Measurements from ENCODE around the gene PREP.

PREP gene

GRCh38 chr6:105304366-105304765 is 98.5 kb downstream of the PREP start:
- no peak for DNase-seq

DNA sequence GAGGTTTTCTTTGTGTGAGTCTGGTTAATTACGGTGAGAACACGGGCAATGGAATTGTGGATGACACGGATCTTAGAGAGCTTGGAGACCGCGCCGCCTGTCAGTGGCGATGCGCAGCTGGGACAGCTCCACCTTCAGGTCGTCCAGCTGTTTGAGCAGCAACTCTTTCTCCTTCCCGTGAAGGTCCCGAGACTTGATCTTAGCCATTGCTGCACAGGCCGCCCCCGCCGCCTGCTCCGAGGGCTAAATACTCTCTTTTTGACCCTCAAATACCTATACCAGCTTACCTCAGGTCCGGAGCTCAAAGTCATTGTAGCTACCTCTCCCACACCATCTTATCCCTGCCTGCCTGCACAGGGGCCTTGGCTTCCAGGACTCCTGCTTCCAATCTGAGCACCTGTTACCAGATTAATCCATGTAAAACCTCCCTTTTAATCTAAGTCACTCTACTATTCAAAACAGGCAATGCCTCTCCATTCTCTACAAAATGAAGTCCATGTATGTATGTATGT is 100.2 kb downstream of the PREP start:
- no peak for DNase-seq

GRCh38 chr6:105301756-105302616 is 100.9 kb downstream of the PREP start:
- no peak for DNase-seq

DNA sequence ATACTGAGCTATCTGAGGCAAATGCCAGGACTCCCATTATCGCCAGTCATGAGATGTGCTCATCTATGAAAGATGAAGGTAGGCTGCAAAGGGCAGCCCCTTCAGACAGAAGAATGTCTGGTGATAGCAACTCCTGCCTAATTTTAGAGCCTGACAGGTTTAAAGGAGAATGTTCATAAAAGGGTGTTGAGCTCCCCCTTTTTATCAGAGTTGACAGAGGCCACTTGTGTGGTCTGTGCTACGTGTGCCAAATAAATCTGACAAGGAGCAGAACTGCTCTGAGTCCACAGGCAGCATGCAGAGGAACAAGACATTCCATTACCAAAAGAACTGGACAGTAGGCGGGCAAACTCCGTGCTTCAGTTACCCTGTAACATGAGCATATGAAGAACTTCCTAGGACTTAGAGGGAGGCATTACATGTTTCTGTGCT is 101.8 kb downstream of the PREP start:
- DNase-seq = no peak

GRCh38 chr6:105300090-105300489 is 102.8 kb downstream of the PREP start:
- DNase-seq = no peak

DNA sequence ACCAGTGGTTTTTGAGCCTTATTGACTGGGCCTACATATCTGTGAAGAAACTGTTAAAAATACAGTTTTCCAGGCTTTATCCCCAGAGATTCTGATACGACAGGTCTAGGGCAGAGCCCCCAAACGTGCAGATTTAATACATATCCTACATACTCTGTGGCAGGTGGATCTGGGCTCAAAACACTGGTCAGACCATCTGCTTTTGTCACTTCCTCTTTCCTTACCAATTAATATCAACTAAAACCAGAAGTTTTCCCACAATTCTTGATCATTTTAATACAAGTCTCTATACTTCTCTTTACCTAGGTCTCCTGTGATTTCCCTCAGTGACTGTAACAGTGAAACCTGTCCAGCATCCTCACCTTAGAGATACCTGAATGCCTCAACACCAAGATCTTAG is 108.8 kb downstream of the PREP start:
- DNase-seq = no peak

- no peak for DNase-seq
These were observed 110.1 kb downstream of the PREP start for GRCh38 chr6:105292689-105293339.

GRCh38 chr6:105291525-105291924 is 111.4 kb downstream of the PREP start:
- no peak for DNase-seq

GRCh38 chr6:105282631-105283585 is 120.0 kb downstream of the PREP start:
- no peak for DNase-seq

GRCh38 chr6:105280033-105280432 is 122.8 kb downstream of the PREP start:
- no peak for DNase-seq

- no peak for DNase-seq
These were observed 123.4 kb downstream of the PREP start for GRCh38 chr6:105279463-105279862.

DNA sequence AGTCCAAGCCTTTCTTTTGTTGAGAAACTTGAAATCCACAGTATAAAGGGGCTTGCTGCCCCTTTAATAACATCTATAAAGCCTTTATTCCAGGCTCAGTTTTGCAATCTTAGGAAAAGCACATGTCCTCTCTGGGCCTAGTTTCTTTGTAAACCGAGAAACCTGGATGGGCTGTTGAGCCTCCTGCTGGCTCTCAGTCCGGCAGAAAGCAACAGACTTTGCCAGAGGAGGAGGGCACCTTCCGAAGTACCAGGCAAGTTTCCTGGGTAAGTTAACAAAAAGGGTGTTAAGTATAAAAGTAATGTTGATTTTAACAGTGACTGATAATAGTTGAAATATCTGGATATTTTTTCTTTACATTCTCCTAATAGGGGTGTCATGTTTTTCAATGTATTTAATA is 124.1 kb downstream of the PREP start:
- DNase-seq = no peak

DNA sequence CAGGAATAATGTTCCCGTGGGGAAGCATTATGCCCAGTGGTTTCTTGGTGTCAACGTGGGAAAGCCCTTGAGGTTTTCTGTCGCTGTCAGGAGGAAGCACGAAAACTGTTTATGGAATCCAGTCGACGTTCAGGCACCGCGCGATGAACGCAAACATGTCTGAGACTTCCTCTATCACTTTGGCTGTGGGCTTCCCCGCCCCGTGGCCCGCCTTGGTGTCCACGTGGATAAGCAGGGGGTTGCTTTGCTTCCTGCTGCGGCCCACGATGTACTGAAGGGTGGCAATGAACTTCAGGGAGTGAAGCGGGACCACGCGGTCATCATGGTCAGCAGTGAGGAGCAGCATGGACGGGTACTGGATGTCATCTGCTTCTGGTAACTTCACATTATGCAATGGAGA is 124.8 kb downstream of the PREP start:
- no peak for DNase-seq

DNA sequence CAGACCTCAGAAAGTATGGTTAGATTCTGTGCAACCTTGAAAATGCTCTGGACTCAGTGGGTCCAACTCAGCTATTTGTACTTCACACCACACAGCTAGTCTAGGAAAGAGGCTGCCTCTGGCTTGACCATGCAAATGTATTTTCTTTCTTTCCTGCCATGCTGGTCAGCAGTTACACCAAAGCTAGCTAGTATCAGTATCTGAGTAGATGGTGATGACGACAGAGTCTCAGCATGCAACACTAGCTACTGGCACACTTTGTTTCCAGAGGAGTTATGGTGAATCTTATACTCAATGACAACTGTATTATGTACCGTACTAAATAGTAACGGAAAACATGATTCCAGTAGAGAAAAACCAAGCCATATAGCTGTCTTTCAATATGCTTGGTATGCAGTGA is 126.5 kb downstream of the PREP start:
- DNase-seq = no peak

DNA sequence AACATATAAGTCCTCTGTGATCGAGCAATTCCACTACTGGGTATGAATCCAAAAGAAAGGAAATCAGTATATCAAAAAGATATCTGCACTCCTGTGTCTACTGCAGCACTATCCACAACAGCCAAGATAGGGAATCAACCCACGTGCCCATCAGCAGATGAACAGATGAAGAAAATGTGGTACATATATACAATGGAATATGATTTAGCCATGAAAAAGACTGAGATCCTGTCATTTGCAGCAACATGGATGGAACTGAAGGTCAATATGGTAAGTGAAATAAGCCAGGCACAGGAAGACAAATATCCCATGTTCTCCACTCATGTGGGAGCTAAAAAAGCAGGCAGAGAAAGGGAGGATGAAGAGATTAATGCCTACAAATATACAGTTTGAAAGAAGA is 127.3 kb downstream of the PREP start:
- no peak for DNase-seq

DNA sequence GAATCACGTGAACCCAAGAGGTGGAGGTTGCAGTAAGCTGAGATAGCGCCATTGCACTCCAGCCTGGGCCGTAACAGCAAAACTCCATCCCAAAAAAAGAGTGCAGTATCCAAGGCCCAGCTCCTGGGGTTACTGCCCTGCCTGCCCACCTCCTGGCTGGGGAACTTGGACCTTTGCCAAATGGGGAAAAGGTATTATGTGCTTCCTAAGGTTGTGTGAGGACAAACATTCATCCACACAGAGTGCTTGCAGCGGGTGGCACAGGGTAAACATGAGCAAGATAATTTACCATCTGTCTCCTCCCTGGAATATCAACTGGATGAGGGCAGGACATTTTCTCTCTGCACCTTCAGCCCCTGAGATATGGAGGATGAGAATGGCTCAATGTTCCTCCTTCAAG is 128.2 kb downstream of the PREP start:
- DNase-seq = no peak

GRCh38 chr6:105273589-105273988 is 129.3 kb downstream of the PREP start:
- DNase-seq = no peak

- no peak for DNase-seq
These were observed 130.1 kb downstream of the PREP start for GRCh38 chr6:105272786-105273185.

DNA sequence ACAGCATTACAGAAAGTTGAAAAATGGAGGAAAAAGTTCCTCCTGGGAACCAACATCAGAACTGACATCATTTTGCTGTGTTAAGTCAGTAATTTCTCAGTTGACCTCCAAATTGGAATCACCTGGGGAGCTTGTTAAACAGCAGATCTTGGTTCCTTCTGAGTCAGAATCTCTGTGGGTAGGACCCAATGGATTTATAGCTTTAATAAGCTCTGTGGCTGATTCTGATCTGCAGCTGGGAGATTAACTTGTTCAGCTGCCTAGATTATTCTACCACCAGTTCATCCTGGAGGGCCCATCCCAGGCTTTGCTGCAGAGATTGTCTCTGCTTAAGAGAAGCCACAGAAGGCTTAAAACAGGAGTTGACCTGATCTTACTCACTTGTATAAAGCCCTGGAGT is 132.4 kb downstream of the PREP start:
- DNase-seq = no peak

GRCh38 chr6:105269390-105269789 is 133.5 kb downstream of the PREP start:
- no peak for DNase-seq

DNA sequence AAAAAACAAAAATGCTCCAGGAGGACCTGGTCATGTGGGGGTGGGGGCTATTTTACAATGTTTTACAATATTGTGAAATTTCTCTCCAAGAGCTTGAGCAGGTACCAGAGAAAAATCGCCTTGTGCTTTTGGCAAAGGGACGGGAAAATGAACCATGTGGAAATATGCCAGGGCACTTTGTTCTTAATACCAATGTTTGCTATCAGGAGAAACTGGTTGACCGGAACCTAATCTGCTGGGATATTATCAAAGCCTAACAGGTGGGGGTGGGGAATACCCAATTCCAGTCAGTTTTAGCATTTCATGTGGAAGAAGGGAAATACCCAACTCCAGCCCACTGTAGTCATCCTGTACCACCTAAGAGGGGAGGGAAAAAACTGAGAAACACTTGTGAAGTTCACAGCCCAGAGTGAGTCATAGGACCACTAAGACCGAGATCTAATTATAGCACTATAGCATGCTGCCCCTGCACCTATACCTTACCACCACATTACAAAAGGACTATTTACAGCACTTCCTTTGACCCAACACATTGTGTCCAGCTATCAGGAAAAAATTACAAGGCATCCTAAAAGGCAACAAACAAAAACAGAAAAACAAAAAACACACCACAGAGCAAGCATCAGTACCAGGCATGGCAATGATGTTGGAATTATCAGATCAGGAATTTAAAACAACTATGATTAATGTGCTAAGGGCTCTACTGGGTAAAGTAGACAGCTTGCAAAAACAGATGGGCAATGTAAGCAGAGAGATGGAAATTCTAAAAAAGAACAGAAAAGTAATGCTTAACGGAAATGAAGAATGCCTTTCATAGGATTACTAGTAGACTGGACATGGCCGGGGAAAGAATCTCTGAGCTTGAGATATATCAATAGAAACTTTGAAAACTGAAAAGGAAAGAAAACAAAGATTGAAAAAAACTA is 138.9 kb downstream of the PREP start:
- no peak for DNase-seq
